ENCODE data around the gene ETHE1.
"Not testable (repeated sequence)": the region's sequence is repeated elsewhere in the genome, so short reads cannot be mapped to it uniquely, and the experiment has no call there.

DNA sequence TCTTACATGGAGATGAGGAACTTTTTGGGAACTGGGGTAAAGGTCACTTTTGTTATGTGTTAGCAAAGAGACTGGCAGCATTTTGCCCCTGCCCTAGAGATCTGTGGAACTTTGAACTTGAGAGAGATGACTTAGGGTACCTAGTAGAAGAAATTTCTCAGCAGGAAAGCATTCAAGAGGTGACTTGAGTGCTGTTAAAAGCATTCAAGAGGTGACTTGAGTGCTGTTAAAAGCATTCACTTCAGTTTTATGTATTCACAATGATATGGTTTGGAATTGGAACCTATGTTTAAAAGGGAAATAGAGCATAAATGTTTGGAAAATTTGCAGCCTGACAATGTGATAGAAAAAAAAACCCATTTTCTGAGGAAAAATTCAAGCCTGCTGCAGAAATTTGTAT is 14.6 kb downstream of the ETHE1 start:
- TF ChIP-seq CTCF, POLR2A, POLR2AphosphoS5 (IDR thresholded peaks at IDR 0.05): not testable (repeated sequence)

All from breast epithelium (tissue), 3 donors.